Measurements from ENCODE around the gene SUSD6.
"Not testable (repeated sequence)": the region's sequence is repeated elsewhere in the genome, so short reads cannot be mapped to it uniquely, and the experiment has no call there.

Gene SUSD6

GRCh38 chr14:69593018-69593677 is 18.2 kb upstream of the SUSD6 start:
- no peak for DNase-seq (ENCODE audit: low read depth in 2 of 2)

GRCh38 chr14:69594846-69595245 is 16.6 kb upstream of the SUSD6 start:
- DNase-seq (ENCODE audit: low read depth in 2 of 2): no peak

GRCh38 chr14:69595336-69595735 is 16.1 kb upstream of the SUSD6 start:
- no peak for DNase-seq (ENCODE audit: low read depth in 2 of 2)

- DNase-seq (ENCODE audit: low read depth in 2 of 2): not testable (repeated sequence)
Observed at GRCh38 chr14:69599431-69599830, 12.0 kb upstream of the SUSD6 start.

- DNase-seq (ENCODE audit: low read depth in 2 of 2): no peak
Observed at GRCh38 chr14:69600304-69600891, 11.0 kb upstream of the SUSD6 start.

- DNase-seq (ENCODE audit: low read depth in 2 of 2): no peak
Observed at GRCh38 chr14:69605738-69606137, 5.7 kb upstream of the SUSD6 start.

GRCh38 chr14:69606258-69607184 is 4.9 kb upstream of the SUSD6 start:
- DNase-seq (ENCODE audit: low read depth in 2 of 2): no peak

- no peak for DNase-seq (ENCODE audit: low read depth in 2 of 2)
Observed at GRCh38 chr14:69610020-69610873, 1.1 kb upstream of the SUSD6 start.

- DNase-seq (ENCODE audit: low read depth in 2 of 2): no peak
Observed at GRCh38 chr14:69610874-69611171, 573 bp upstream of the SUSD6 start.

- DNase-seq (ENCODE audit: low read depth in 2 of 2): no peak
Observed at GRCh38 chr14:69612014-69612782, 802 bp downstream of the SUSD6 start.

GRCh38 chr14:69612783-69613130 is 1.4 kb downstream of the SUSD6 start:
- DNase-seq (ENCODE audit: low read depth in 2 of 2): no peak

GRCh38 chr14:69613312-69614073 is 2.1 kb downstream of the SUSD6 start:
- no peak for DNase-seq (ENCODE audit: low read depth in 2 of 2)

GRCh38 chr14:69614592-69614991 is 3.2 kb downstream of the SUSD6 start:
- DNase-seq (ENCODE audit: low read depth in 2 of 2): no peak

GRCh38 chr14:69615121-69615495 is 3.7 kb downstream of the SUSD6 start:
- DNase-seq (ENCODE audit: low read depth in 2 of 2): no peak

- no peak for DNase-seq (ENCODE audit: low read depth in 2 of 2)
Observed at GRCh38 chr14:69615496-69616407, 4.4 kb downstream of the SUSD6 start.

GRCh38 chr14:69616408-69616773 is 5.0 kb downstream of the SUSD6 start:
- no peak for DNase-seq (ENCODE audit: low read depth in 2 of 2)

GRCh38 chr14:69617796-69618195 is 6.4 kb downstream of the SUSD6 start:
- DNase-seq (ENCODE audit: low read depth in 2 of 2): no peak

- DNase-seq (ENCODE audit: low read depth in 2 of 2): no peak
Observed at GRCh38 chr14:69619012-69619411, 7.6 kb downstream of the SUSD6 start.

GRCh38 chr14:69620211-69620611 is 8.8 kb downstream of the SUSD6 start:
- DNase-seq (ENCODE audit: low read depth in 2 of 2): no peak

- no peak for DNase-seq (ENCODE audit: low read depth in 2 of 2)
Observed at GRCh38 chr14:69620981-69621380, 9.6 kb downstream of the SUSD6 start.

Measured in activated CD4-positive, alpha-beta T cell treated with anti-CD3 and anti-CD28 coated beads for 24 hours (primary cell).